MCF 10A (cell line): ENCODE data around the gene PYCARD. TPM values are rescaled to one million over a fixed set of nuclear protein-coding genes. Genes with fewer than 3 reads are reported as not detected.

Experiments
- Bru-seq: library from RNA; stranded (reverse); fragments of 400-500 nt; gene quantifications from one replicate; lab custom pipeline; 2021; lab: Mats Ljungman, UMichigan
- BruChase-seq, 2 experiments: library from RNA; stranded (reverse); fragments of 400-500 nt; gene quantifications; one replicate each; lab custom pipeline; 2021; lab: Mats Ljungman, UMichigan
- BruUV-seq: library from RNA; stranded (reverse); fragments of 400-500 nt; replicated peaks from 2 replicates; lab custom pipeline; 2021; lab: Mats Ljungman, UMichigan
- CTCF ChIA-PET: fragments of 300-600 bp; sonication (Branson Sonifier 250); formaldehyde crosslinking; extraction: SDS; loops from one replicate; lab custom pipeline; 2021; ENCODE audit warnings: antibody characterized with exemption, inconsistent platforms; lab: Yijun Ruan, JAX
- POLR2A ChIA-PET: fragments of 300-600, 350-650 bp; sonication (Branson Sonifier 250); formaldehyde crosslinking; extraction: SDS; loops from one replicate; lab custom pipeline; 2020; ENCODE audit warnings: antibody characterized with exemption, inconsistent platforms; lab: Yijun Ruan, JAX
- DNase-seq: peaks from one replicate; pipeline ENCODE4 v3.0.0-alpha.2; 2018; ENCODE audit not compliant: unreplicated experiment
- H3K27ac Mint-ChIP-seq: one replicate; pipeline ENCODE4 v1.8.0; 2022; ENCODE audit warnings: mild to moderate bottlenecking, low read depth, mixed read lengths; ENCODE audit not compliant: unreplicated experiment
- H3K27me3 Mint-ChIP-seq: one replicate; pipeline ENCODE4 v1.8.0; 2022; ENCODE audit warnings: mixed read lengths; ENCODE audit not compliant: insufficient read depth, unreplicated experiment
- H3K36me3 Mint-ChIP-seq: one replicate; pipeline ENCODE4 v1.8.0; 2022; ENCODE audit warnings: mild to moderate bottlenecking, moderate library complexity, mixed read lengths; ENCODE audit not compliant: insufficient read depth, unreplicated experiment
- H3K4me1 Mint-ChIP-seq: one replicate; pipeline ENCODE4 v1.8.0; 2022; ENCODE audit warnings: mixed read lengths; ENCODE audit not compliant: insufficient read depth, unreplicated experiment
- H3K4me3 Mint-ChIP-seq: one replicate; pipeline ENCODE4 v1.8.0; 2022; ENCODE audit warnings: mild to moderate bottlenecking, moderate library complexity, mixed read lengths; ENCODE audit not compliant: unreplicated experiment
- H3K9me3 Mint-ChIP-seq: one replicate; pipeline ENCODE4 v1.8.0; 2022; ENCODE audit warnings: mixed read lengths; ENCODE audit not compliant: unreplicated experiment
- intact Hi-C: fragments of 100-400 bp; cut with micrococcal nuclease; formaldehyde crosslinking; loops from 2 replicates; pipeline ENCODE4 v1.14.1; 2022
- long read RNA-seq: library from polyadenylated mRNA; stranded (forward); transcript quantifications from one replicate; pipeline ENCODE4 v2.0.0, GENCODE V29; 2022
- total RNA-seq: library from RNA; stranded (reverse); gene quantifications from 2 replicates; pipeline ENCODE4 v1.2.3, GENCODE V29; 2022
- TF ChIP-seq, protein P1 (sequence below): fragments of 200-600 bp; IDR thresholded peaks from one replicate; pipeline ENCODE4 v1.8.0; 2022; ENCODE audit warnings: antibody characterized with exemption, mild to moderate bottlenecking; ENCODE audit not compliant: unreplicated experiment

Gene PYCARD
- total RNA-seq = 0.47 and 0.76 TPM in 2 replicates
- Bru-seq, nascent RNA = not detected
- BruChase-seq, experiment 1, labeled RNA remaining after a 6-hour chase = not detected
- percentile 25 among the genes with signal in this experiment for BruChase-seq, experiment 2, labeled RNA remaining after a 2-hour chase
- long read RNA-seq = 0 reads

DNA sequence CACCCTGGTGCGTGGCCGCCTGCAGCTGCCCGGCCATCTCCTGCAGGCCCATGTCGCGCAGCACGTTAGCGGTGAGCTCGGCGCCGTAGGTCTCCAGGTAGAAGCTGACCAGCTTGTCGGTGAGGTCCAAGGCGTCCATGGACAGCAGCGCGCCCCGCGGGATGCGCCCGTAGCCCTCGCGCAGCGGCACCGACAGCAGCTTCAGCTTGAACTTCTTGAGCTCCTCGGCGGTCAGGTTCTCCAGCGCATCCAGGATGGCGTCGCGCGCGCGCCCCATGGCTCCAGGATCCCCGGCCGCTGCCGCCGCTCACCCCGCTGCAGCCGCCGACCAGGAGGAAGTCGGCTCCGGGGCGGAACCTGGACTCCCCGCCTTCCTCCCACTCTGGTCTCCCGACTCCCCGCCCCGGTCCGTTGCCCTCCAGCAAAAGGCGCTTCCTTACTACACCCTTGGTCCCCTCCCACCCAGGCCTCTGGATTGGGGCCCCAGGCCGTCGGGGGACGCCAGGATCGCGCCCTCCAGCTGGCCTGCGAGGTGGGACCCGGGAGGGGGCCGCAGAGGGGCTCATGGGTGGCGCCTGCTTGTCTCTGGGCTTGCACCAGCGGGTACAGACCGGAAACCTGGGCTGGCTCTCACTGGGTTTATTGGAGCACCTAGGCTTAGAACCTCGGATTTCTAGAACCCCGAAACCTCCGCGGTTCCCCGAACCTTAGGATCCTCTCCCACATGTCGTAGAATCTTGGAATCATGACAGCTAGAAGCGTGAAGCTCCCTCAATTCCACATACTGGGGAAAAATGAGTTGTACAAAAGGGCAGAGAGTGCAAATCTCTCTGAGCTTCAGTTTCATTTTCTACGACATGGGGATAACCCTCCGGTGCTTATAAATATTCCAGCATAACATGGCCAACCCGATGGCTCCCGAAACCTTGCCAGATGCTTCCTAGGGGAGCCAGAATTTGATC, at the start of gene PYCARD:
Gene PYCARD, minus strand, starts transcription at position 347 of the 962 bp plus-strand sequence. Its CDS starts 70 bp downstream, at position 277.
- H3K36me3 Mint-ChIP-seq = peaks cover 9% of the 10 kb centered on the region
- ChIA-PET CTCF (interaction anchor here (0.6 to 2.1 kb wide), 4 partner anchors 12 to 508 kb away, joined by 3 to 5 read pairs (median 3); no protein-coding TSS in a partner anchor), POLR2A (interaction anchor here (0.5 to 2.3 kb wide), 4 partner anchors 10 to 74 kb away, joined by 3 to 13 read pairs (median 5); partner anchors contain the start of gene FUS)
- no peak within 1 kb of the TSS for H3K27ac Mint-ChIP-seq
- H3K4me1 Mint-ChIP-seq = peaks cover 12% of the 10 kb centered on the region
- H3K27me3 Mint-ChIP-seq = peaks cover 21% of the 10 kb centered on the region
- peaks cover 4% of the 10 kb centered on the region for H3K9me3 Mint-ChIP-seq
- H3K4me3 Mint-ChIP-seq = no peak within 1 kb of the TSS
- TF ChIP-seq, protein P1, sequence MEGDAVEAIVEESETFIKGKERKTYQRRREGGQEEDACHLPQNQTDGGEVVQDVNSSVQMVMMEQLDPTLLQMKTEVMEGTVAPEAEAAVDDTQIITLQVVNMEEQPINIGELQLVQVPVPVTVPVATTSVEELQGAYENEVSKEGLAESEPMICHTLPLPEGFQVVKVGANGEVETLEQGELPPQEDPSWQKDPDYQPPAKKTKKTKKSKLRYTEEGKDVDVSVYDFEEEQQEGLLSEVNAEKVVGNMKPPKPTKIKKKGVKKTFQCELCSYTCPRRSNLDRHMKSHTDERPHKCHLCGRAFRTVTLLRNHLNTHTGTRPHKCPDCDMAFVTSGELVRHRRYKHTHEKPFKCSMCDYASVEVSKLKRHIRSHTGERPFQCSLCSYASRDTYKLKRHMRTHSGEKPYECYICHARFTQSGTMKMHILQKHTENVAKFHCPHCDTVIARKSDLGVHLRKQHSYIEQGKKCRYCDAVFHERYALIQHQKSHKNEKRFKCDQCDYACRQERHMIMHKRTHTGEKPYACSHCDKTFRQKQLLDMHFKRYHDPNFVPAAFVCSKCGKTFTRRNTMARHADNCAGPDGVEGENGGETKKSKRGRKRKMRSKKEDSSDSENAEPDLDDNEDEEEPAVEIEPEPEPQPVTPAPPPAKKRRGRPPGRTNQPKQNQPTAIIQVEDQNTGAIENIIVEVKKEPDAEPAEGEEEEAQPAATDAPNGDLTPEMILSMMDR = no peak
- DNase-seq = no peak
- intact Hi-C loops = no loop called here
- BruUV-seq = no TSS peak

DNA sequence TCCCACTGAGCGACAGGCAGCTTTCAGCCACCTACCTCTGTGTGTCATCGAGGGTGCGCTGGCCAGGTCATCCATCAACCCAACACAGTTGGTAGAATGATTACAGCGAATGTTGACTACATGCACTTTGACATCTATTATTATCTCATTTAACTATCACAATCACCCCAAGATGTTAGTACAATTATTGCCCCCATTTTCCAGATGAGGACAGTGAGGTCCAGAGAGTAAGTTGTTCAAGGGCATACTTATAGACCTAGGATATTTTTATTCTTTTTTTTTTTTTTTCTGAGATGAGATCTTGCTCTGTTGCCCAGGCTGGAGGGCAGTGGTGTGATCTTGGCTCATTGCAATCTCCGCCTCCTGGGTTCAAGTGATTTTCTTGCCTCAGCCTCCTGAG, 48.9 kb upstream of the PYCARD start:
- Mint-ChIP-seq H3K4me3 (no peak overlapping the region), H3K27ac (no peak overlapping the region), H3K27me3 (no peaks in the 10 kb centered on the region), H3K36me3 (no peaks in the 10 kb centered on the region), H3K9me3 (no peaks in the 10 kb centered on the region), H3K4me1 (peaks cover 21% of the 10 kb centered on the region)
- no TSS peak for BruUV-seq
- TF ChIP-seq, protein P1 = no peak
- ChIA-PET CTCF (no interaction called here), POLR2A (no interaction called here)
- intact Hi-C loops = no loop called here
- DNase-seq = no peak

DNA sequence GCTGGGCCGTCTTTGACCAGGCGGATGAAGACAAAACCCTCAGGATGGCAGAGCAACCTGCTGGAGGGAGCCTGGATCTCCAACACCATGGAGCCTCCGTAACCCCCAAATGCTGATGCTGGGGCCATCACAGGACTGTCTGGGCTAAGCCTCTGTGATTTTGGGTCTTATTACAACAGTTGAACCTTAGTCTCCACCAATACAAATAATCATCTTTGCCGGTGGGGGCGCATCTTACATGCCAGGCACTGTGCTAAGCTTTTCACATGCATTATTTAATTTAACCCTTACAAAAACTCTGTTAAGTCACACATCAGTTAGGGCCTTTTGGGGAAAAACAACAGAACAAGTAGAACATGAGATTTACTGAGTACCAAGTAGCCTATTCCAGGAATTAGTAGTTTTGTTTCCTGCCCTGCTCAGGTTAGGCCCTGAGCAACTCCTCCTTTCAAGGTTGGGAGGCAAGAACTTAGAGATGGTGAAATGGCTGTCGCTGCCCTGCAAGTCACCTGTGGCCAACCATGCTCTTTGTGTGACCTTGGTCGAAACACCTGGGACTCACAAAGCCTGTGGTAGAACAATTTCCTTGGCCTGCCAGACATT, 48.3 kb upstream of the PYCARD start:
- TF ChIP-seq, protein P1 = no peak
- Mint-ChIP-seq H3K36me3 (no peaks in the 10 kb centered on the region), H3K4me1 (peaks cover 21% of the 10 kb centered on the region), H3K27me3 (no peaks in the 10 kb centered on the region), H3K27ac (no peak overlapping the region), H3K4me3 (no peak overlapping the region), H3K9me3 (no peaks in the 10 kb centered on the region)
- POLR2A ChIA-PET = no interaction called here
- intact Hi-C loops = no loop called here
- CTCF ChIA-PET = interaction anchor here (0.6 kb wide), 1 partner anchor 25 kb away, joined by 5 read pairs; no protein-coding TSS in a partner anchor
- DNase-seq = no peak
- BruUV-seq = no TSS peak
